ENCODE measurements around the gene NSD1.
"Not testable (repeated sequence)": the region's sequence is repeated elsewhere in the genome, so short reads cannot be mapped to it uniquely, and the experiment has no call there.

Gene NSD1

GRCh38 chr5:177131019-177131320 lies 2.6 kb upstream of the NSD1 start:
- no peak for FAIRE-seq

GRCh38 chr5:177131352-177132135 lies 2.0 kb upstream of the NSD1 start:
- no peak for FAIRE-seq

GRCh38 chr5:177132136-177133095 lies 1.2 kb upstream of the NSD1 start:
- no peak for FAIRE-seq

GRCh38 chr5:177133853-177134696 lies 502 bp downstream of the NSD1 start:
- FAIRE-seq, result no peak

- FAIRE-seq, result no peak
Observed at GRCh38 chr5:177134697-177135225, 1.2 kb downstream of the NSD1 start.

- FAIRE-seq, result no peak
Observed at GRCh38 chr5:177140312-177140711, 6.7 kb downstream of the NSD1 start.

- FAIRE-seq, result no peak
Observed at GRCh38 chr5:177141496-177141895, 7.9 kb downstream of the NSD1 start.

- FAIRE-seq, result no peak
Observed at GRCh38 chr5:177142098-177142611, 8.6 kb downstream of the NSD1 start.

- no peak for FAIRE-seq
Observed at GRCh38 chr5:177142778-177143177, 9.2 kb downstream of the NSD1 start.

- FAIRE-seq, result no peak
Observed at GRCh38 chr5:177146891-177147638, 13.5 kb downstream of the NSD1 start.

- not testable (repeated sequence) for FAIRE-seq
Observed at GRCh38 chr5:177150061-177150460, 16.5 kb downstream of the NSD1 start.

GRCh38 chr5:177154003-177154643 lies 20.6 kb downstream of the NSD1 start:
- no peak for FAIRE-seq

GRCh38 chr5:177162379-177162778 lies 28.8 kb downstream of the NSD1 start:
- no peak for FAIRE-seq

- FAIRE-seq, result no peak
Observed at GRCh38 chr5:177163500-177163899, 29.9 kb downstream of the NSD1 start.

GRCh38 chr5:177169271-177169670 lies 35.7 kb downstream of the NSD1 start:
- no peak for FAIRE-seq

- FAIRE-seq, result no peak
Observed at GRCh38 chr5:177171961-177172360, 38.4 kb downstream of the NSD1 start.

GRCh38 chr5:177175336-177175735 lies 41.8 kb downstream of the NSD1 start:
- peak; percentile 53 for FAIRE-seq

- FAIRE-seq, result no peak
Observed at GRCh38 chr5:177176175-177176711, 42.7 kb downstream of the NSD1 start.

- FAIRE-seq, result not testable (repeated sequence)
Observed at GRCh38 chr5:177177847-177178437, 44.4 kb downstream of the NSD1 start.

- no peak for FAIRE-seq
Observed at GRCh38 chr5:177178733-177179304, 45.2 kb downstream of the NSD1 start.

Measured in islet of Langerhans (tissue), 1 donor.